ENCODE data around the gene PTPRD. TPM values are rescaled to one million over a fixed set of nuclear protein-coding genes. Genes with fewer than 3 reads are reported as not detected.

The PTPRD gene
- total RNA-seq, 1 donor from 2014 or later = 139 TPM

- Mint-ChIP-seq H3K9me3 (no peaks in the 10 kb centered on the region), H3K27ac (ENCODE audit: unreplicated experiment) (no peak overlapping the region), H3K36me3 (ENCODE audit: low read depth) (no peaks in the 10 kb centered on the region), H3K27me3 (ENCODE audit: low read depth) (no peaks in the 10 kb centered on the region), H3K4me1 (no peaks in the 10 kb centered on the region), H3K4me3 (no peak overlapping the region)
- DNase-seq (ENCODE audit: low read depth, low spot score) = no peak
- TF ChIP-seq, protein P1, sequence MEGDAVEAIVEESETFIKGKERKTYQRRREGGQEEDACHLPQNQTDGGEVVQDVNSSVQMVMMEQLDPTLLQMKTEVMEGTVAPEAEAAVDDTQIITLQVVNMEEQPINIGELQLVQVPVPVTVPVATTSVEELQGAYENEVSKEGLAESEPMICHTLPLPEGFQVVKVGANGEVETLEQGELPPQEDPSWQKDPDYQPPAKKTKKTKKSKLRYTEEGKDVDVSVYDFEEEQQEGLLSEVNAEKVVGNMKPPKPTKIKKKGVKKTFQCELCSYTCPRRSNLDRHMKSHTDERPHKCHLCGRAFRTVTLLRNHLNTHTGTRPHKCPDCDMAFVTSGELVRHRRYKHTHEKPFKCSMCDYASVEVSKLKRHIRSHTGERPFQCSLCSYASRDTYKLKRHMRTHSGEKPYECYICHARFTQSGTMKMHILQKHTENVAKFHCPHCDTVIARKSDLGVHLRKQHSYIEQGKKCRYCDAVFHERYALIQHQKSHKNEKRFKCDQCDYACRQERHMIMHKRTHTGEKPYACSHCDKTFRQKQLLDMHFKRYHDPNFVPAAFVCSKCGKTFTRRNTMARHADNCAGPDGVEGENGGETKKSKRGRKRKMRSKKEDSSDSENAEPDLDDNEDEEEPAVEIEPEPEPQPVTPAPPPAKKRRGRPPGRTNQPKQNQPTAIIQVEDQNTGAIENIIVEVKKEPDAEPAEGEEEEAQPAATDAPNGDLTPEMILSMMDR (conservative IDR thresholded peaks at IDR 0.05) = no peak
Observed at GRCh38 chr9:9623506-9623905, 989.3 kb downstream of the PTPRD start.

DNA sequence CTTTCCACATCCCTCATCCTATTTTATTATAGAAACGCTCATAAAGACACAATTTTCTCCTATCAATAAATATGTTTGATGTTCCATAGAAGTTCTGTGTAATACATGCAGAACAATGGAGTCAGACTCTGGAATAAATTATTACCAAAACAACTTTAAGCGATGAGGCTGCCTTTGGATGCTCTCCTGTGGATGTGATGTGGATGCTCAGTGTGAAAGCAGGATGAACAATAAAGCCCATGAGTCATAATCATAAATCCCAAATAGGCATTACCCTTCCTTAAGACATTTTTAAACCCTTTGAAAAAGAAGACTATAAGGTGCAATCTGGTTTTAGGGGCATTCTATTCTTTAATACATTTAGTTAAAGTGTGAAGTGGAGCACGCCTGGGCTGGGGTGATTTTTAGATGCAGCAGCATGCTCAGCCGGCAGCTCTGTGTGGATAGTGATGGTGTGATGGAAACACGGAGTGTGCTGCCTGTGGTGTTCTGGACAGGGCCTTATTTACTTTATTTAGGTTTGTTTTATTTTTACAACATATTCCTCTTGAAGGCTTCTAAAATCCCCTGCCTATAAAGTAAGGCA is 991.4 kb downstream of the PTPRD start:
- Mint-ChIP-seq H3K4me3 (no peak overlapping the region), H3K27me3 (ENCODE audit: low read depth) (no peaks in the 10 kb centered on the region), H3K9me3 (peaks cover 2% of the 10 kb centered on the region), H3K27ac (ENCODE audit: unreplicated experiment) (no peak overlapping the region), H3K4me1 (no peaks in the 10 kb centered on the region), H3K36me3 (ENCODE audit: low read depth) (no peaks in the 10 kb centered on the region)
- no peak for DNase-seq (ENCODE audit: low read depth, low spot score)
- TF ChIP-seq, protein P1 (conservative IDR thresholded peaks at IDR 0.05) = no peak

DNA sequence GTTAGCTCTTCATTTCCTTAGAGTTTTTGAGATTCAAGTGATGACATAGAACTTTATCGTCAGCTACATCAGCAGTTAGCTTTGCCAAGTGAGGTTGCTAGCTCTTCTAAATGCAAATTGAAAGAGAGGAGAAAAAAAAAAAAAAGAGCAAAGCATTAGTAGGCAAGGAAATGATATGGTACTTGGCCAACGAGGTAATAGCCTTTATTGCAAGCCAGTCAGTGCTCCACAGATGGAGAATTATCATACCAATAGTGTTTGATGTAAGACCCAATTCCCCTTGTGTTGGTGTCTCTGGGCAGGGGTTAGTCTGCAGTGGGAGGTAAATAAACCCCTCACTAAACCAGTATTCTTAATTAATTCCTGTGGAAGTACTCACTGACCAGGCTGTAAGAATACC is 992.1 kb downstream of the PTPRD start:
- no peak overlapping the region for H3K27ac Mint-ChIP-seq (ENCODE audit: unreplicated experiment)
- no peak overlapping the region for H3K4me3 Mint-ChIP-seq
- no peaks in the 10 kb centered on the region for H3K27me3 Mint-ChIP-seq (ENCODE audit: low read depth)
- H3K36me3 Mint-ChIP-seq (ENCODE audit: low read depth) = no peaks in the 10 kb centered on the region
- TF ChIP-seq, protein P1 (conservative IDR thresholded peaks at IDR 0.05) = no peak
- no peaks in the 10 kb centered on the region for H3K4me1 Mint-ChIP-seq
- DNase-seq (ENCODE audit: low read depth, low spot score) = no peak
- peaks cover 2% of the 10 kb centered on the region for H3K9me3 Mint-ChIP-seq

DNA sequence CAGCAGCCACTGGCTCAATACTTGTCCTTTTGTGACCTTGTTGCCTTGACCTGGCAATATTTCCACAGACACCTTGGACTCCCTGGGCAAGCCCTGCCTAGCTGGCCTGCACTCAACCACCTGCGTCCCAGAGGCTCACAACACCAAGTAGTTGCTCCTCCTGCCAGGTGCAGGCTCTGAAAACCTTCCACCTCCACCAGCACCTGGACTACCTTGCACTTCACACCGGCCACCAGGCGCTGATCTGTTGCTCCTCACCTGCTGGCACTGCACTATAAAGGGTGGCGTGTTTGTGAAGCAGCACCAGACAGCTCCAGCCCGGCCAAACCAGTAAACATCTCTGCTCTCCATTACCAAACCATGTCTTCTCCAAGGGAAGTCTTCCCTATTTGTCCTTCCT is 997.7 kb downstream of the PTPRD start:
- Mint-ChIP-seq H3K27ac (ENCODE audit: unreplicated experiment) (no peak overlapping the region), H3K4me3 (no peak overlapping the region), H3K36me3 (ENCODE audit: low read depth) (no peaks in the 10 kb centered on the region), H3K9me3 (peaks cover 2% of the 10 kb centered on the region), H3K4me1 (no peaks in the 10 kb centered on the region), H3K27me3 (ENCODE audit: low read depth) (no peaks in the 10 kb centered on the region)
- TF ChIP-seq, protein P1 (conservative IDR thresholded peaks at IDR 0.05) = no peak
- no peak for DNase-seq (ENCODE audit: low read depth, low spot score)

GRCh38 chr9:9614607-9615006 is 998.2 kb downstream of the PTPRD start:
- Mint-ChIP-seq H3K4me3 (no peak overlapping the region), H3K36me3 (ENCODE audit: low read depth) (no peaks in the 10 kb centered on the region), H3K27me3 (ENCODE audit: low read depth) (no peaks in the 10 kb centered on the region), H3K4me1 (no peaks in the 10 kb centered on the region), H3K27ac (ENCODE audit: unreplicated experiment) (no peak overlapping the region), H3K9me3 (peaks cover 2% of the 10 kb centered on the region)
- TF ChIP-seq, protein P1 (conservative IDR thresholded peaks at IDR 0.05) = no peak
- DNase-seq (ENCODE audit: low read depth, low spot score) = no peak

All from neural crest cell (in vitro differentiated cells).